WTC11 (cell line): Measurements from ENCODE around the gene WNT9B. TPM values are rescaled to one million over a fixed set of nuclear protein-coding genes. Genes with fewer than 3 reads are reported as not detected.
A peak's percentile ranks its signal among the peaks of the same experiment; 100 is the strongest.

Experiments
- ATAC-seq: fragments of 200-7000 bp; cut with Tn5 transposase; 2 replicates; pipeline ENCODE4 v1.10.0; 2021; ENCODE audit warnings: mild to moderate bottlenecking, moderate library complexity
- CTCF ChIA-PET: fragments of 300-600 bp; sonication (Branson Sonifier 250); formaldehyde crosslinking; loops from one replicate; lab custom pipeline; 2021; ENCODE audit warnings: antibody characterized with exemption; lab: Charles Lee
- POLR2A ChIA-PET: fragments of 350-600 bp; sonication (Branson Sonifier 250); formaldehyde crosslinking; loops from one replicate; lab custom pipeline; 2021; ENCODE audit warnings: antibody characterized with exemption; lab: Charles Lee
- DNase-seq: peaks from one replicate; pipeline ENCODE4 v3.0.0; 2021; ENCODE audit warnings: low spot score
- H3K27ac Mint-ChIP-seq: 2 replicates; pipeline ENCODE4 v1.8.0; 2021; ENCODE audit warnings: mixed read lengths
- H3K27me3 Mint-ChIP-seq: 2 replicates; pipeline ENCODE4 v1.8.0; 2021; ENCODE audit warnings: low read depth, mild to moderate bottlenecking, moderate library complexity, mixed read lengths
- H3K36me3 Mint-ChIP-seq: 2 replicates; pipeline ENCODE4 v1.8.0; 2021; ENCODE audit warnings: mixed read lengths
- H3K4me1 Mint-ChIP-seq: 2 replicates; pipeline ENCODE4 v1.8.0; 2022; ENCODE audit warnings: mixed read lengths
- H3K4me3 Mint-ChIP-seq: 2 replicates; pipeline ENCODE4 v1.8.0; 2021; ENCODE audit warnings: mild to moderate bottlenecking, moderate library complexity, mixed read lengths
- H3K9me3 Mint-ChIP-seq: 2 replicates; pipeline ENCODE4 v1.8.0; 2021; ENCODE audit warnings: mixed read lengths
- FOXP4 ChIP-seq: sonication (generic); formaldehyde crosslinking; IDR thresholded peaks from 2 replicates; pipeline ENCODE4 v1.8.0; 2022; ENCODE audit warnings: mild to moderate bottlenecking, missing genetic modification reagents
- IRF2 ChIP-seq: sonication (generic); formaldehyde crosslinking; IDR thresholded peaks from 2 replicates; pipeline ENCODE4 v1.8.0; 2022; ENCODE audit warnings: low read depth, missing genetic modification reagents, borderline replicate concordance
- JUN ChIP-seq: sonication (generic); formaldehyde crosslinking; IDR thresholded peaks from 2 replicates; pipeline ENCODE4 v1.8.0; 2023; ENCODE audit warnings: mild to moderate bottlenecking, missing genetic modification reagents
- PREB ChIP-seq: sonication (generic); formaldehyde crosslinking; IDR thresholded peaks from 2 replicates; pipeline ENCODE4 v1.8.1; 2022; ENCODE audit warnings: mild to moderate bottlenecking, missing genetic modification reagents, moderate library complexity, borderline replicate concordance
- SMAD4 ChIP-seq: sonication (generic); formaldehyde crosslinking; IDR thresholded peaks from 2 replicates; pipeline ENCODE4 v1.8.0; 2022; ENCODE audit warnings: mild to moderate bottlenecking, missing genetic modification reagents
- SP1 ChIP-seq: sonication (generic); formaldehyde crosslinking; conservative IDR thresholded peaks from 2 replicates; pipeline ENCODE4 v1.8.1; 2022; ENCODE audit warnings: missing genetic modification reagents
- TEAD1 ChIP-seq: sonication (generic); formaldehyde crosslinking; IDR thresholded peaks from 2 replicates; pipeline ENCODE4 v1.8.0; 2022; ENCODE audit warnings: mild to moderate bottlenecking, missing genetic modification reagents
- USF2 ChIP-seq: sonication (generic); formaldehyde crosslinking; IDR thresholded peaks from 2 replicates; pipeline ENCODE4 v1.8.1; 2023; ENCODE audit warnings: mild to moderate bottlenecking, missing genetic modification reagents, moderate library complexity
- ZBTB21 ChIP-seq: sonication (generic); formaldehyde crosslinking; IDR thresholded peaks from 2 replicates; pipeline ENCODE4 v1.8.1; 2023; ENCODE audit warnings: mild to moderate bottlenecking, missing genetic modification reagents, borderline replicate concordance
- ZMAT4 ChIP-seq: fragments of 250-450 bp; sonication (Bioruptor Pico); IDR thresholded peaks from 2 replicates; pipeline ENCODE4 v1.9.0; 2021; ENCODE audit warnings: mild to moderate bottlenecking
- ZNF121 ChIP-seq: sonication (generic); formaldehyde crosslinking; IDR thresholded peaks from 2 replicates; pipeline ENCODE4 v1.8.0; 2023; ENCODE audit warnings: missing genetic modification reagents
- ZNF263 ChIP-seq: sonication (generic); formaldehyde crosslinking; IDR thresholded peaks from 2 replicates; pipeline ENCODE4 v1.8.1; 2022; ENCODE audit warnings: low read depth, mild to moderate bottlenecking, moderate library complexity, missing genetic modification reagents
- total RNA-seq: library from RNA; stranded (reverse); gene quantifications from 3 replicates; pipeline ENCODE4 v1.2.3, GENCODE V29; 2021

WNT9B gene
- total RNA-seq, 1 experiment from 2014 or later: 0.87 TPM

GRCh38 chr17:46832331-46832821 is 19.0 kb upstream of the WNT9B start (continued):
- TF ChIP-seq ZNF263 (CRISPR knock-in tag) (no peak), SMAD4 (CRISPR knock-in tag) (no peak), IRF2 (no peak), FOXP4 (CRISPR knock-in tag) (no peak), PREB (no peak), TEAD1 (no peak), SP1 (no peak)
- TF ChIP-seq, all 79 proteins: peak for 0

GRCh38 chr17:46832945-46833839 is 18.2 kb upstream of the WNT9B start:
- Mint-ChIP-seq H3K36me3 (no peaks in the 10 kb centered on the region), H3K9me3 (no peaks in the 10 kb centered on the region), H3K27me3 (peaks cover 34% of the 10 kb centered on the region), H3K4me1 (peaks cover 40% of the 10 kb centered on the region), H3K27ac (no peak overlapping the region), H3K4me3 (no peak overlapping the region)
- TF ChIP-seq ZNF263 (CRISPR knock-in tag): no peak
- TF ChIP-seq JUN (CRISPR knock-in tag): no peak
- no peak for TF ChIP-seq USF2
- TF ChIP-seq ZMAT4 (CRISPR knock-in tag): no peak
- TF ChIP-seq ZBTB21 (CRISPR knock-in tag): no peak
- TF ChIP-seq SP1: no peak
- DNase-seq (no peak), ATAC-seq (no peak)
- POLR2A ChIA-PET: interaction anchor here (0.6 to 1.1 kb wide), 2 partner anchors 40 to 877 kb away, joined by 3 read pairs; no protein-coding TSS in a partner anchor
- CTCF ChIA-PET: interaction anchor here (0.5 to 2.7 kb wide), 11 partner anchors 9 to 200 kb away, joined by 3 to 13 read pairs (median 4); no protein-coding TSS in a partner anchor

GRCh38 chr17:46833840-46834208 is 17.6 kb upstream of the WNT9B start:
- no peak for ATAC-seq
- CTCF ChIA-PET: interaction anchor here (0.9 to 3.1 kb wide), 9 partner anchors 8 to 108 kb away, joined by 3 to 16 read pairs (median 10); no protein-coding TSS in a partner anchor

GRCh38 chr17:46834846-46835245 is 16.5 kb upstream of the WNT9B start:
- Mint-ChIP-seq H3K27me3 (peaks cover 42% of the 10 kb centered on the region), H3K4me1 (peaks cover 37% of the 10 kb centered on the region), H3K27ac (no peak overlapping the region), H3K36me3 (no peaks in the 10 kb centered on the region), H3K4me3 (no peak overlapping the region), H3K9me3 (peaks cover 4% of the 10 kb centered on the region)
- POLR2A ChIA-PET: interaction anchor here (0.7 kb wide), 1 partner anchor 20 kb away, joined by 3 read pairs; no protein-coding TSS in a partner anchor
- CTCF ChIA-PET: interaction anchor here (0.6 to 3.1 kb wide), 13 partner anchors 8 to 142 kb away, joined by 3 to 16 read pairs (median 6); partner anchors contain the start of gene WNT9B
- TF ChIP-seq ZMAT4 (CRISPR knock-in tag) (no peak), ZNF121 (CRISPR knock-in tag) (0 out of 2 replicates have a peak, but pooled peaks have one; percentile 57), FOXP4 (CRISPR knock-in tag) (no peak)
- DNase-seq: no peak
- ATAC-seq: no peak

More at GRCh38 chr17:46833840-46834208, 17.6 kb upstream of the WNT9B start:
- Mint-ChIP-seq H3K27ac (no peak overlapping the region), H3K27me3 (peaks cover 34% of the 10 kb centered on the region), H3K9me3 (no peaks in the 10 kb centered on the region), H3K4me1 (peaks cover 37% of the 10 kb centered on the region), H3K36me3 (no peaks in the 10 kb centered on the region), H3K4me3 (no peak overlapping the region)
- POLR2A ChIA-PET: interaction anchor here (1.1 kb wide), 1 partner anchor 41 kb away, joined by 3 read pairs; no protein-coding TSS in a partner anchor
- no peak for DNase-seq
- TF ChIP-seq ZNF121 (CRISPR knock-in tag) (peak; percentile 72; the same call in 1 of the 2 replicates), ZNF263 (CRISPR knock-in tag) (no peak)
